Prostate gland (tissue), 2 donors: Measurements from ENCODE around the gene XPA. TPM values are rescaled to one million over a fixed set of nuclear protein-coding genes. Genes with fewer than 3 reads are reported as not detected.

Source experiments
- DNase-seq: peaks from one replicate; pipeline ENCODE4 v3.0.0-alpha.2; 2019; ENCODE audit warnings: low spot score
- H3K27ac ChIP-seq, 2 donors: fragments of 200-600 bp; sonication (generic); 2 replicates each; pipeline ENCODE4 v1.5.1; 2017 to 2019
- H3K27me3 ChIP-seq: fragments of 200-600 bp; sonication (generic); replicated peaks from 2 replicates; pipeline ENCODE4 v1.5.1; 2019; ENCODE audit not compliant: insufficient read depth
- H3K36me3 ChIP-seq, 2 donors: fragments of 200-600 bp; sonication (generic); 1 replicate in 1 of 2; 2 replicates in 1 of 2; pipeline versions ENCODE4 v1.5.1 to v1.8.1; 2017 to 2019
- H3K4me1 ChIP-seq: fragments of 200-600 bp; sonication (generic); replicated peaks from 2 replicates; pipeline ENCODE4 v1.5.1; 2019
- H3K4me3 ChIP-seq, 2 donors: fragments of 200-600 bp; sonication (generic); 2 replicates each; pipeline ENCODE4 v1.5.1; 2017 to 2019
- H3K9me3 ChIP-seq: fragments of 200-600 bp; sonication (generic); 2 replicates; pipeline ENCODE4 v1.5.1; 2017
- POLR2A ChIP-seq: fragments of 450-650 bp; IDR thresholded peaks from one replicate; pipeline ENCODE4 v1.6.1; 2016; ENCODE audit warnings: antibody characterized with exemption, mild to moderate bottlenecking
- POLR2AphosphoS5 ChIP-seq: sonication (generic); formaldehyde crosslinking; IDR thresholded peaks from one replicate; pipeline ENCODE4 v1.6.1; 2017; ENCODE audit warnings: antibody characterized with exemption
- WGBS: methylation state at CpG from one replicate; pipeline ENCODE4 v1.1.5; 2018; 5-methylcytosine and 5-hydroxymethylcytosine counted together
- intact Hi-C: fragments of 100-400 bp; cut with DNase I; formaldehyde crosslinking; loops from one replicate; pipeline ENCODE4 v1.14.2; 2022
- total RNA-seq, 2 donors: library from RNA; depleted of rRNA; stranded (reverse); fragments of >200 nt; gene quantifications; one replicate each; pipeline ENCODE4 v1.1.0, GENCODE V29; 2016
- TF ChIP-seq, protein P1 (sequence below), 4 experiments: fragments of 200-600 bp in 2 of 4; fragments of 450-650 bp in 2 of 4; sonication (generic) in 2 of 4; IDR thresholded peaks; 1 replicate in 3 of 4; 2 replicates in 1 of 4; pipeline ENCODE4 v1.5.1; 2016 to 2019; ENCODE audit warnings: antibody characterized with exemption in 4 of 4, mild to moderate bottlenecking in 2 of 4, moderate library complexity in 2 of 4

Gene XPA
- total RNA-seq, 2 donors from 2014 or later, result 11.9 to 13.3 TPM

GRCh38 chr9:97630591-97630990 lies 66.5 kb downstream of the XPA start:
- no peaks in the 10 kb centered on the region for H3K27me3 ChIP-seq
- no peaks in the 10 kb centered on the region for H3K9me3 ChIP-seq
- TF ChIP-seq, protein P1, sequence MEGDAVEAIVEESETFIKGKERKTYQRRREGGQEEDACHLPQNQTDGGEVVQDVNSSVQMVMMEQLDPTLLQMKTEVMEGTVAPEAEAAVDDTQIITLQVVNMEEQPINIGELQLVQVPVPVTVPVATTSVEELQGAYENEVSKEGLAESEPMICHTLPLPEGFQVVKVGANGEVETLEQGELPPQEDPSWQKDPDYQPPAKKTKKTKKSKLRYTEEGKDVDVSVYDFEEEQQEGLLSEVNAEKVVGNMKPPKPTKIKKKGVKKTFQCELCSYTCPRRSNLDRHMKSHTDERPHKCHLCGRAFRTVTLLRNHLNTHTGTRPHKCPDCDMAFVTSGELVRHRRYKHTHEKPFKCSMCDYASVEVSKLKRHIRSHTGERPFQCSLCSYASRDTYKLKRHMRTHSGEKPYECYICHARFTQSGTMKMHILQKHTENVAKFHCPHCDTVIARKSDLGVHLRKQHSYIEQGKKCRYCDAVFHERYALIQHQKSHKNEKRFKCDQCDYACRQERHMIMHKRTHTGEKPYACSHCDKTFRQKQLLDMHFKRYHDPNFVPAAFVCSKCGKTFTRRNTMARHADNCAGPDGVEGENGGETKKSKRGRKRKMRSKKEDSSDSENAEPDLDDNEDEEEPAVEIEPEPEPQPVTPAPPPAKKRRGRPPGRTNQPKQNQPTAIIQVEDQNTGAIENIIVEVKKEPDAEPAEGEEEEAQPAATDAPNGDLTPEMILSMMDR (IDR thresholded peaks at IDR 0.05), result no peak
- no peak for TF ChIP-seq POLR2A
- no peak for TF ChIP-seq POLR2AphosphoS5
- H3K36me3 ChIP-seq, result no peaks in the 10 kb centered on the region
- H3K4me3 ChIP-seq, result no peak overlapping the region
- intact Hi-C loops, result no loop called here
- no peaks in the 10 kb centered on the region for H3K4me1 ChIP-seq
- DNase-seq, result no peak
- no peak overlapping the region for H3K27ac ChIP-seq

DNA sequence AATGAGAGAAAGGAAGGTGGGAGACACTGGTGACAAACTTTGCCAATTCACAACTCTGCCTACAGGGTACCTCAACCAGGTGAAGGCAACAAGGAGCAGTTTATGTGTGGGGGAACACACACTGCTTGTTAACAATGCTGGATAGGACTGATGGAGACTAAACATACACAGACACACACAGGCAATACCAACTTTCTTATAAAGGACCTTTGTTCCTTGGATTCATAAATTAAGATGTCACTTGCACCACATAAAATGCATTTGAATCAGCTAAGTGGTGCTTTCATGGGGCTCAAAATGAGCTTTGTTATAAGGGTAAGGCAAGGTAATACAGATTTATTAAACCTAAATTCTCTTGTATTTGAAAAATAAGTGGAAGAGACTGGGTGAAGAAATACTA lies 68.0 kb downstream of the XPA start:
- DNase-seq, result no peak
- Histone ChIP-seq H3K27me3 (no peaks in the 10 kb centered on the region), H3K36me3 (no peaks in the 10 kb centered on the region), H3K4me1 (no peaks in the 10 kb centered on the region), H3K9me3 (no peaks in the 10 kb centered on the region), H3K27ac (no peak overlapping the region), H3K4me3 (no peak overlapping the region)
- intact Hi-C loops, result no loop called here
- TF ChIP-seq POLR2AphosphoS5 (no peak), POLR2A (no peak)
- TF ChIP-seq, protein P1 (IDR thresholded peaks at IDR 0.05), result no peak

DNA sequence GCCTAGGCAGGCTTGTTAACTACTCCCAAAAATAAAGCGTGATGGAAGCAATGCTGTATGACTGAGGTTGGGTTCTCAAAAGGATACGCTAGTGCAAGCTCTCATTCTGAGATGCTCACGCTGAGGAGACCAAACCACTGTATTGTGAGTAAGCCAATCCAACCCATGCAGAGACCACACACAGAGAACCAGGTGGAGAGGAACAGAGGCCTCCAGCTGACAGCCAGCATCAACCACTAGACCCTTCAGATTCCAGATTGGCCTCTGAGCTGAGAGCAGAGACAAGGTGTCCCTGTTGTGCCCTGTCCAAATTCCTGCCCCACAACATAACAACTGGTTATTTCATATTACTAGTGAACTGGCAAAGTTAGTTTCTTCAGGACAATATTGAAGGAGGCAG lies 68.5 kb downstream of the XPA start:
- TF ChIP-seq, protein P1 (IDR thresholded peaks at IDR 0.05), result no peak
- TF ChIP-seq POLR2A (no peak), POLR2AphosphoS5 (no peak)
- DNase-seq, result no peak
- no peaks in the 10 kb centered on the region for H3K27me3 ChIP-seq
- H3K9me3 ChIP-seq, result no peaks in the 10 kb centered on the region
- WGBS, result 79% methylated on average over 3 of the region's 3 CpGs
- H3K36me3 ChIP-seq, result no peaks in the 10 kb centered on the region
- intact Hi-C loops, result no loop called here
- no peak overlapping the region for H3K27ac ChIP-seq
- no peaks in the 10 kb centered on the region for H3K4me1 ChIP-seq
- no peak overlapping the region for H3K4me3 ChIP-seq

- no peak overlapping the region for H3K27ac ChIP-seq
- H3K36me3 ChIP-seq, result no peaks in the 10 kb centered on the region
- no peak for DNase-seq
- WGBS, result 76% methylated on average over 5 of the region's 5 CpGs
- TF ChIP-seq, protein P1 (IDR thresholded peaks at IDR 0.05), result no peak
- no peak for TF ChIP-seq POLR2AphosphoS5
- TF ChIP-seq POLR2A, result no peak
- H3K4me1 ChIP-seq, result no peaks in the 10 kb centered on the region
- intact Hi-C loops, result no loop called here
- H3K27me3 ChIP-seq, result no peaks in the 10 kb centered on the region
- H3K4me3 ChIP-seq, result no peak overlapping the region
- no peaks in the 10 kb centered on the region for H3K9me3 ChIP-seq
Observed at GRCh38 chr9:97627624-97628023, 69.5 kb downstream of the XPA start.

DNA sequence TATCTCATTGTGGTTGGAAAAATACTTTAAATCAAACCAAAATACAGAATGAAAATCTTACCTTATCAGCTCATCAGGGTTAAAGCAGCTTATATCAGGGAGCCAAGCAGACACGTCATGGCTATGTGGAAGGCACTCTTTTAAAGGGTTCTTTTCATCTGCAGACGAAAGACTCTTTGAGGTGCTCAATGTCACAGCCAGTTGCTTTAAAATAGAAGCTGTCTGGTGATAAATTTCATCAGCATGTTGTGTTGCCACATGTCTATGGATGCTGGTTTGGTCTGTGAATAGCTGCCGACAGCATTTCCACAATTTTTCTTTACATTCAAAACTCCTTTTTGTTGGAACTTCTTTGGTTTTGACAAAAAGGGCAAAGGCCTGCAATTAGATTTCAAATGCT lies 71.5 kb downstream of the XPA start:
- no peaks in the 10 kb centered on the region for H3K36me3 ChIP-seq
- intact Hi-C loops, result no loop called here
- no peaks in the 10 kb centered on the region for H3K27me3 ChIP-seq
- DNase-seq, result no peak
- WGBS, result 56% methylated on average over 3 of the region's 3 CpGs
- TF ChIP-seq, protein P1 (IDR thresholded peaks at IDR 0.05), result no peak
- TF ChIP-seq POLR2AphosphoS5 (no peak), POLR2A (no peak)
- H3K4me1 ChIP-seq, result no peaks in the 10 kb centered on the region
- H3K9me3 ChIP-seq, result no peaks in the 10 kb centered on the region
- no peak overlapping the region for H3K4me3 ChIP-seq
- no peak overlapping the region for H3K27ac ChIP-seq

Other genes starting within 250 kb of the XPA start
- 1 to 10 TPM; 7.0 to 8.0 TPM for gene TMOD1, start 195.7 kb downstream of the XPA start, total RNA-seq
- gene TSTD2, start 64.0 kb downstream of the XPA start, total RNA-seq, result 10 to 100 TPM; 14.6 to 24.5 TPM
- gene NCBP1, start 63.5 kb downstream of the XPA start, total RNA-seq, result 10 to 100 TPM; 18.1 to 18.3 TPM
- 1 to 10 TPM in 1 of 2 donors, under 1 TPM in 1; 0.97 to 5.5 TPM for gene FOXE1, start 155.9 kb upstream of the XPA start, total RNA-seq
- gene TRMO, start 225.2 kb upstream of the XPA start, total RNA-seq, result 10 to 100 TPM; 44.8 to 45.2 TPM
- 1 to 10 TPM in 1 of 2 donors, not detected in 1; 1.4 TPM for gene HEMGN, start 240.8 kb upstream of the XPA start, total RNA-seq